Muscle layer of colon (tissue), 2 donors: ENCODE data around the gene DLG4.
"Not testable (repeated sequence)": the region's sequence is repeated elsewhere in the genome, so short reads cannot be mapped to it uniquely, and the experiment has no call there.

Experiments used
- H3K27ac ChIP-seq: one replicate; pipeline ENCODE4 v1.7.0; 2013; ENCODE audit warnings: low read depth, mild to moderate bottlenecking, low read length, moderate library complexity
- H3K27me3 ChIP-seq, 2 donors: one replicate each; pipeline ENCODE4 v1.7.0; 2013; ENCODE audit warnings: low read length in 2 of 2, mild to moderate bottlenecking in 2 of 2; ENCODE audit not compliant: insufficient read depth in 2 of 2, control insufficient read depth in 1 of 2
- H3K36me3 ChIP-seq: one replicate; pipeline ENCODE4 v1.7.0; 2013; ENCODE audit warnings: mild to moderate bottlenecking, low read length; ENCODE audit not compliant: insufficient read depth
- H3K4me1 ChIP-seq: one replicate; pipeline ENCODE4 v1.7.0; 2013; ENCODE audit warnings: mild to moderate bottlenecking, low read length; ENCODE audit not compliant: insufficient read depth
- H3K4me3 ChIP-seq, 2 donors: one replicate each; pipeline ENCODE4 v1.7.0; 2013; ENCODE audit warnings: low read length in 2 of 2, low read depth in 1 of 2, mild to moderate bottlenecking in 1 of 2, moderate library complexity in 1 of 2
- H3K9ac ChIP-seq: one replicate; pipeline ENCODE4 v1.7.0; 2013; ENCODE audit warnings: low read length
- H3K9me3 ChIP-seq: one replicate; pipeline ENCODE4 v1.7.0; 2013; ENCODE audit warnings: mild to moderate bottlenecking, low read length
- donor health status: abdominal sarcoma.
- donor health status: Adenocarcinoma of cecum.

The DLG4 gene

DNA sequence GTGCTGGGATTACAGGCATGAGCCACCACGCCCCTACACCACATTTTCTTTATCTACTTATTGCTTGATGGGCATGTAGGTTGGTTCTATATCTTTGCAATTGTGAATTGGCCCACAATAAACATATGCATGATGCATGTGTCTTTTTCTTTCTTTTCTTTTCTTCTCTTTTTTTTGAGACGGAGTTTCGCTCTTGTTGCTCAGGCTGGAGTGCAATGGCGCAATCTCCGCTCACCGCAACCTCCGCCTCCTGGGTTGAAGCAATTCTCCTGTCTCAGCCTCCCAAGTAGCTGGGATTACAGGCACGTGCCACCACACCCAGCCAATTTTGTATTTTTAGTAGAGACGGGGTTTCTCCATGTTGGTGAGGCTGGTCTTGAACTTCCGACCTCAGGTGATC is 61.2 kb downstream of the DLG4 start:
- H3K9ac ChIP-seq, H3K4me3 ChIP-seq, H3K9me3 ChIP-seq, H3K27ac ChIP-seq, H3K27me3 ChIP-seq, H3K36me3 ChIP-seq, H3K4me1 ChIP-seq: not testable (repeated sequence)

DNA sequence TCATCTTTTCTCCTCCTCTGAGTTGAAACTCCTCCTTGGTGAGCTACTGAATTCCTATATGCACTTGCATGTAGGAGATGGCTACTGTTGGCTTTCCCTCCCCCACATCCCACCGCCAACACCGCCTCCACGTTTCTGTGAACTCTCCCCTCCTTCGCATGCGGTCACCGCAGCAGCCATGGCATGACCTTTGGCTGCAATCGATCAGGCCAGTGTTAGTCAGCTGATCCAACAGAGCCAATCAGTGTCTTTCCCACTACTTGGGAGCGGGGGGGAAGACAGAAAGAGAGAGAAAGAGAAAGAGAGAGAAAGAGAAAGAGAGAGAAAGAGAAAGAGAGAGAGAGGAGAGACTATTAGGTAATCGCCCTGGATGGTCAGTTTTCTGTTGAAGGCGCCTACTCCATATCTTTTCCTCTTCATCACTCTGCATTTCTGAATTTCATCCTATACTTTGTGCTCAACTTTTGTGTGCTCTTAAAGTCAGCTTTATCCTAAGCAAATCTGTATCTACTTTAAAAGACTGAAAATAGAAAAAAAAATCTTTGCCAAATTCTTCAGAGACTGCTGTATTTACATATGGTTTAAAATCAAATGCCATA is 63.2 kb downstream of the DLG4 start:
- Histone ChIP-seq H3K9me3 (no peaks in the 10 kb centered on the region), H3K9ac (no peak overlapping the region), H3K4me1 (no peaks in the 10 kb centered on the region), H3K27ac (no peak overlapping the region), H3K36me3 (no peaks in the 10 kb centered on the region), H3K27me3 (no peaks in the 10 kb centered on the region), H3K4me3 (no peak overlapping the region)

DNA sequence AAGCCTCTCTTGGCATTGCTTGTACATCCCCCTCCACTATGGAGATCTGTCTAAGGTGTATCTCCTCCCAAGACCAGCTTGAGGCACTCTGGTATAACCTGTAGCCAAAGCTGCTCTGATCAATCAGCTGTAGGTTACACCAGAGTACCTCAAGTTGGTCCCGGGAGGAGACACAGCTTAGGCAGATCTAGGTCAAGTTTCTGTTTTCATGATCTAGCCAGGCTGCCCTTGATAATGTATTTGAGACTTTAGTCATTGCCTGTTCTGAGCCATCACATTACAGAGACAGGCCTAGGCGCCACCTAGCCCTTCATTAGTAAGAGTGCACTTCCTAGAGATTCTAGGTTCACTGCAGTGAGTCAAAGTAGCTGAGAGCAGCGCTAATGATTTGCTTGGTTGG is 71.9 kb downstream of the DLG4 start:
- H3K9me3 ChIP-seq, result no peaks in the 10 kb centered on the region
- H3K4me3 ChIP-seq, result no peak overlapping the region
- no peaks in the 10 kb centered on the region for H3K27me3 ChIP-seq
- H3K27ac ChIP-seq, result no peak overlapping the region
- no peak overlapping the region for H3K9ac ChIP-seq
- no peaks in the 10 kb centered on the region for H3K36me3 ChIP-seq
- H3K4me1 ChIP-seq, result no peaks in the 10 kb centered on the region

DNA sequence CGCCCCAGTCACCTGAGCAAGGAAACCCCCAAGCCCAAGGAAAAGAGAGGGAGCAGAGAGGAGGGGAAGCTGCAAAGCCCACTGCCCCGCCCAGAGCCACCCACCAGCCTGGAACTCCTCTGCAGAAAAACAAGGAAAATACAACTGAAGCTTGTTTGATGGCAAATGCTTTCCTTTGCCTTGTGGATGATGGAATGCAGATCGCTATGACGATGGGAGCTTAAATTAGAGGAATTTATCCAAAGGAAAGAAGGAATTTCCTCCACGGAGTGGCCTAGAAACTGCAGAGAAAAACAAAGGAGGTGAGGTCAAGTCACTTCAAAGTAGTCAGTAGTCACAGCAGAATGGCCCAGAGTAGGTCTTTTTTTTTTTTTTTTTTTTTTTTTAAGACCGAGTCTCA is 73.5 kb downstream of the DLG4 start:
- H3K4me1 ChIP-seq, result no peaks in the 10 kb centered on the region
- H3K9ac ChIP-seq, result no peak overlapping the region
- no peaks in the 10 kb centered on the region for H3K27me3 ChIP-seq
- no peaks in the 10 kb centered on the region for H3K36me3 ChIP-seq
- no peak overlapping the region for H3K4me3 ChIP-seq
- H3K27ac ChIP-seq, result no peak overlapping the region
- no peaks in the 10 kb centered on the region for H3K9me3 ChIP-seq

DNA sequence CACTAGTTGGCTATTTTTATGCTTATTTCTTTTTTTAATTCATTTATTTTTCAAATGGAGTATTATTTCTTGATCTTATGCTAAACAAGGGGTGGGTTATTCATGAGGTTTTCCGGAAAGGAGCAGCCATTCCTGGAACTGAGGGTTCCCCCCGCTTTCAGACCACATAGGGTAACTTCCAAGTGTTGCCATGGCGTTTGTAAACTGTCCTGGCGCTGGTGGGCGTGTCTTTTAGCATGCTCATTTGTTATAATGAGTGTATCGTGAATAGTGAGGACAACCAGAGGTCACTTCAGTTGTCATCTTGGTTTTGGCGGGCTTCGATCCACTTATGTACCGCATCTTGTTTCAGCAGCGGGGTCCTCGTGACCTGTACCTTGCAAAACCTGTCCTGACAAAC is 75.4 kb downstream of the DLG4 start:
- H3K36me3 ChIP-seq, result no peaks in the 10 kb centered on the region
- no peak overlapping the region for H3K9ac ChIP-seq
- H3K27ac ChIP-seq, result no peak overlapping the region
- H3K4me3 ChIP-seq, result no peak overlapping the region
- peaks cover 0 to 3% of the 10 kb centered on the region in 2 donors for H3K27me3 ChIP-seq
- no peaks in the 10 kb centered on the region for H3K9me3 ChIP-seq
- no peaks in the 10 kb centered on the region for H3K4me1 ChIP-seq

DNA sequence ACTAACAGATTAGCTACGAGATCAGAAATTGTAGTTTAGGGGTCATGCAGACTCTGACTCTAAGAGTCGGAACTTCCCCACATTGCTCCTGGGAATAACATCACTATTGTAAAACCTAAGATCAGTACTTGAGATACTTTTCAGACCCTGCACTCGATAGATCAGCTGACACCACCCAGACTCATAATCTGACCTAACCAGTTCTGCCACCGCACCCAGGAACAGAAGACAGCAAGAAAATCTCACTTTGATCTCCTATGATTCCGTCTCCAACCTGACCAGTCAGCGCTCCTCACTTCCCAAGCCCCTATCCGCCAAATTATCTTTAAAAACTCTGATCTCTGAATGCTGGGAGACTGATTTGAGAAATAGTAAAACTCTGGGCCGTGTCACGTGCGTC is 77.8 kb downstream of the DLG4 start:
- Histone ChIP-seq H3K4me1 (no peaks in the 10 kb centered on the region), H3K27ac (no peak overlapping the region)

DNA sequence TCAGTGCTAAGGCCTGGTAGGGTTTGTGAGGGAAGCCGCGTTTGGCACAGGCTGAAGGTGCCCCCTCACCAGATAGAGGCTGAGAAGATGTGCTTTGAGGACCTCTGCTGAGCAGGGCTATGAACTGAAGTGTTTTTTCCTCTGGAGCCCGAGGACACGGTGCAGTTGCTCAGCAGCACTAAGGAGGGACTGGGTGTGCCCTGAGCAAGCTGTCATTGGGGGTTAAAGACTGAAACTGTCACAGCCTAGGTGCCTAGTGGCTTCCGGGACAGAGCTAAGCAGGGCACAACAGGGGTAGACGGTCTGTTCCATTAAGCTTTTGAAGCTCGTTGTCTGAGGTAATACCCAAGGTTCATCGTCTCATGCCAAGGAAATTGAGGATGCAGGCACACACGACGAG is 80.2 kb downstream of the DLG4 start:
- no peak overlapping the region for H3K9ac ChIP-seq
- no peaks in the 10 kb centered on the region for H3K9me3 ChIP-seq
- no peaks in the 10 kb centered on the region for H3K4me1 ChIP-seq
- no peak overlapping the region for H3K4me3 ChIP-seq
- H3K27me3 ChIP-seq, result peaks cover 0 to 18% of the 10 kb centered on the region in 2 donors
- no peaks in the 10 kb centered on the region for H3K36me3 ChIP-seq
- H3K27ac ChIP-seq, result no peak overlapping the region

More for the DNA sequence above, 77.8 kb downstream of the DLG4 start:
- H3K27me3 ChIP-seq, result peaks cover 0 to 18% of the 10 kb centered on the region in 2 donors
- H3K4me3 ChIP-seq, result no peak overlapping the region
- no peak overlapping the region for H3K9ac ChIP-seq
- H3K36me3 ChIP-seq, result no peaks in the 10 kb centered on the region
- no peaks in the 10 kb centered on the region for H3K9me3 ChIP-seq

DNA sequence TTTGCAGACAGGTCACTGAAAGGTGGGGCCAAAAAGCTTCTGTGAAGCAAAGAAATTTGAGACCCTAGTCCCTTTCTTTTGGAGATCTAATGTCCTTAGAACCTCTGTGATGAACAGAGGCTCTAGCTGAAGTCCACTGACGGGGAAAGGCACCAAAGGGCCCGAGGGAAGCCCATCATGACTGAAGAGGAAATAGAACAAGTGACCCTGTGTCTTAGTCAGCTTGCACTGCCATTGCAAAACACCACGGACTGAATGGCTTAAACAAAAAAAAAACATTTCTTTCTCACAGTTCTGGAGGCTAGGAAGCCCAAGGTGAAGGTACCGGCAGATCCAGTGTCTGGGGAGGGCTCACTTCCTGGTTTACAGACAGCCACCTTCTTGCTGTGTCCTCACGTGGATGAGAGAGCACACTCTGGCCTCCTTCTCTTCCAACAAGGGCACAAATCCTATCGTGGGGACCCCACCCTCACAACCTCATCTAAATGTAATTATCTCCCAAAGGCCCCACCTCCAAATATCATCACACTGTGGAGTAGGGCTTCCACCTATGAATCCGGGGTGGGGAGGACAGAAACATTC is 80.7 kb downstream of the DLG4 start:
- Histone ChIP-seq H3K9me3 (no peaks in the 10 kb centered on the region), H3K4me1 (no peaks in the 10 kb centered on the region), H3K36me3 (no peaks in the 10 kb centered on the region), H3K27ac (no peak overlapping the region), H3K4me3 (no peak overlapping the region), H3K9ac (no peak overlapping the region), H3K27me3 (peaks cover 0 to 18% of the 10 kb centered on the region in 2 donors)

DNA sequence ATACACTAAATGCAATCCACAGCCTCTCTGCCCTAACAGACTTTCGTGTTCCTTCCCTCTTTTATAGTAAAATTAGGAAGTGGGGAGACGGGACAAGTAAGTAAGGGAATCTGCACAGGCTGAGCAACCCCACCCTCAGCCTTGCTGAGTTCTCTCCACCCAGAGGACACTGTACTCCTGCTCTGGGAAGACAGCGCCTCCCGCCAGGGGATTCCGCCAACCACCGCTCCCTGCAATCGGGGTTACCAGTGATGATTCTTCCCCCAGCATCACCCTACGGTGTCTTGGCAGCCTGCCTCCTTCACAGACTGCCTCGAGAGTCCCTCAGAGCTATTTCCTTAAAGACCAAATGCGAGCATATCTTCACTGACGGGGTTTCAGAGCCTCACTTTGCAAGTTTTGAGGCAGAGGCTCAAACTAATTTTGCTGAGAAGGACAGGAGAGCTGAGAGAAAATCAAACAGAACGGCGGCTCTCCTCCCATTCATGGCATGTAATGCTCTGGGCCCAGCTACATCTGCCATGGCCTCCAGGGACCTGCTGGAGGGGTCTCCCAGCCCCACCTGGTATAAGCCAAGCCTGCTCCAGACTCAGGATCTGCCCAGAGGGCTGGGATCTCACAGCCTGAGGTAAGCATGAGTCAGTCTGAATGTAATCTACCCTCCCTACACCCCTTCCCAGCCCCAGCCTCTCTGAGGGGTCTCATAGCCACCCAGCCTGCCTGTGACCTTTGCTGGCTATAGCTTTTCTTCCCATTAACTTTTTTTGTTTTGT is 82.3 kb downstream of the DLG4 start:
- H3K4me3 ChIP-seq, result no peak overlapping the region
- no peaks in the 10 kb centered on the region for H3K36me3 ChIP-seq
- no peaks in the 10 kb centered on the region for H3K9me3 ChIP-seq
- H3K27ac ChIP-seq, result no peak overlapping the region
- H3K27me3 ChIP-seq, result peaks cover 0 to 18% of the 10 kb centered on the region in 2 donors
- H3K4me1 ChIP-seq, result no peaks in the 10 kb centered on the region
- H3K9ac ChIP-seq, result no peak overlapping the region
